SKM-1 treated with dmso at 0.1 percent for 144 hours (cell line): ENCODE data around the gene ADCY9.

Experiments
- DNase-seq: peaks from one replicate; lab custom pipeline; 2025; ENCODE audit not compliant: unreplicated experiment; lab: John Stamatoyannopoulos, UW

Gene ADCY9

DNA sequence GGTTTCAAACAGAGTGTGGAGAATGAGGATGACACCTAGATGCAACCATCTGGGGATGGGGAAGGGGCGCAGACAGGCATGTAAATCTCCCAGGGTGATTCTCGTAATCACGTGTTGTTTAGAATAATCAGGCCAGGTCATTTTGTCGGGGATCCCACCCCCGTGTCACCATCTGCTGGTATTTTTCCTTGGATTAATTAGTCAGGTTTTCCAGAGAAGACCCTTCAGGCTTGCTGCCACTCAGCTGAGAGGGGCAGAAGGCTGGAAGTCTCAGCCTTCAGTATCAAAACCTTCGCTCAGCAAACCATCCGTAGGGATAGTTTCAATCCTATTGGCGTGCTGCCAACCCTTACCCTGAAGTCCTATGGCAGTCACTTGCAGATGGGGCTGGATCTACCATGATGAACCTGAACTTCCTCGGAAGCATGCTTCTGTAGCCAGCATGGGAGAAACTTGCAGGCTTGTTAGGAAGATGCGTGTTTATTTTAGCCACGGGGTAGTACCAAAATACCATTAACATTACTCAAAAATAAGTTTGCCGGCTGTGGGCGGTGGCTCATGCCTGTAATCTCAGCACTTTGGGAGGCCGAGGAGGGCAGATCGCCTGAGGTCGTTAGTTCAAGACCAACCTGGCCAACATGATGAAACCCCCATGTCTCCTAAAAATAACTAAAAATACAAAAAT, 7.5 kb upstream of the ADCY9 start:
- DNase-seq, result no peak

DNA sequence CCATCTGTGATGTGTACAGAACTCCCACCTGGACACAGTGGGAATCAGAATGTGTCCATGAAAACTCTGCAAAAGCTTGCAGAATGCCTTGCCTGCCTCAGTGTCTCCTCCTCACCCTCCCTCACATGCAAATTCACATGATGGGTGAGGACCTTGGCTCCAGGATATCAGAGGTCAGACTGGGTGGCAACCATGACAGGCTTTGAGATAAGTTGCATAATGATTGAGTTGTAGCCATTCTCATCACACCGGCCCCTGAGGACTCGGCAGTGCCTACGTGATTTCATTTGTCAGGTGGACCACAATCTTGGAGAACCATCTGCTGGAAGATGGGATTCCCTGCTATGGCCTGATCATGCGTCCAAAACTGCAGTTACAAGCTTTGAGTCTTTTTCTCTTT, 3.9 kb upstream of the ADCY9 start:
- DNase-seq, result no peak

DNA sequence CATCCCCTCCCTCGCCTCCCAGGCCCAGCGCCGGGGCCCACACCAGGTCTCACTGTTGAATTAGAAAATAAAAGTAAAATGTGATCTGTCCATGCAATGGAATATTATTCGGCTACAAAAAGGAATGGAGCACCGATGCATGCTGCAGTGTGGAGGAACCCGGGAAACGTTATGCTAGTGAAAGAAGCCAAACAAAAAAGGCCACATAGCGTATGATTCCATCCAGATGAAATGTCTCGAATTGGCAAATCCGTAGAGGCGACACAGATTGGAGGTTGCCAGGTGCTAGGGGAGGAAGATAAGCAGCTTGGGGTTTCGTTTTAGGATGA, 972 bp upstream of the ADCY9 start:
- no peak for DNase-seq

DNA sequence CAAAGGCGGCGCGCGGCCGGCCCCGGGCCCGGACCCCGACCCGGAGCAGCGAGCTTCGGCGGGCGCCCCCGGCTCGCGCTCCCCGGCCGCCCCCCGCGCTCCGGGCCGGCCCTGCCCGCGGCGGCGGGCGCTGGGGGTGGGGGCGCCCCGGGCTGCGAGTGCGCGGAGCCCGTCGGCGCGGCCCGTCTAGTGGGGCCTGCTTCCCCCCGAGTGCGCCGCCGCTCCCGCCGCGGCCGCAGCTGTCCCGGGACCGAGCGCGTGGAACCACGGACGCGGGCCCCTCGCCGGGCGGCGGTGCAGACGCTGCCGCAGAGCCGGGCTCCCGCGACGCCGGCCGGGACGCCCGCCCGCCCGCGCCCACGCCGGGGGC, 308 bp downstream of the ADCY9 start:
- no peak for DNase-seq

DNA sequence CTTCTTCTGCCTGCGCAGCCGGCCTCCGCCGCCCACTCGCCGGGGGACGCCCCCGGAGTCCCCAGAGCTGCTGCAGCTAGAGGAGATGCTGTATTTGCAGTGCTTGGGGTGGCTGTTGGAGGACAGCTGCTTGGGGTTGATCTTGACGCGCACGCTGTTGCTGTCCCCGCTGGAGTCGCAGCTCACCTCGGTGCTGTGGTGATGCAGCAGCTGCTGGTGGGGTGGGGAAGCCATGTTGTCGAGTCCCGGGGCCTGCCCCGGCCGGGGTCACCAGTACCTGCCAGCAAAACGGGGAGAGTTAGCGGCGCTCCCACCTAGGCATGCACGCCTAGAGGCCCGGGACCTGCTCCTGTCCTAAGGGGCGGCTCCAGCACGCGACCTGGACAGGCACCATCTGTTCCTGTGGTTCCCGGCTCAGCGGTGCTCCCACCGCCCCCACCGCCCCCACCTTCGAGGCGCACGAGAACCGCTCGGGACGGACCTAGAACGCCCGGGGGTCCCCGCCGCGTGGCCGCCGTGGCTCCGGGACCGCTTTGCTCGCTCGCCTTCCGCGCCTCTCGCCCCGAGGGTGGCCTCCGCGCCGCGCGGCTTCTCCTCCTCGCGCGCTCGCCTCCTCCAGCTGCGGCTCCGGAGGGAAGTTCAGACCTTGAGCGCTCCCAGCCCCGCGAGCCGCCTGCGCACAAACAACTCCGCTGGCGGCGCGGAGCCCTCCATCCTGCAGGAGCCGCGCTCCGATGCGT, 863 bp downstream of the ADCY9 start:
- no peak for DNase-seq

DNA sequence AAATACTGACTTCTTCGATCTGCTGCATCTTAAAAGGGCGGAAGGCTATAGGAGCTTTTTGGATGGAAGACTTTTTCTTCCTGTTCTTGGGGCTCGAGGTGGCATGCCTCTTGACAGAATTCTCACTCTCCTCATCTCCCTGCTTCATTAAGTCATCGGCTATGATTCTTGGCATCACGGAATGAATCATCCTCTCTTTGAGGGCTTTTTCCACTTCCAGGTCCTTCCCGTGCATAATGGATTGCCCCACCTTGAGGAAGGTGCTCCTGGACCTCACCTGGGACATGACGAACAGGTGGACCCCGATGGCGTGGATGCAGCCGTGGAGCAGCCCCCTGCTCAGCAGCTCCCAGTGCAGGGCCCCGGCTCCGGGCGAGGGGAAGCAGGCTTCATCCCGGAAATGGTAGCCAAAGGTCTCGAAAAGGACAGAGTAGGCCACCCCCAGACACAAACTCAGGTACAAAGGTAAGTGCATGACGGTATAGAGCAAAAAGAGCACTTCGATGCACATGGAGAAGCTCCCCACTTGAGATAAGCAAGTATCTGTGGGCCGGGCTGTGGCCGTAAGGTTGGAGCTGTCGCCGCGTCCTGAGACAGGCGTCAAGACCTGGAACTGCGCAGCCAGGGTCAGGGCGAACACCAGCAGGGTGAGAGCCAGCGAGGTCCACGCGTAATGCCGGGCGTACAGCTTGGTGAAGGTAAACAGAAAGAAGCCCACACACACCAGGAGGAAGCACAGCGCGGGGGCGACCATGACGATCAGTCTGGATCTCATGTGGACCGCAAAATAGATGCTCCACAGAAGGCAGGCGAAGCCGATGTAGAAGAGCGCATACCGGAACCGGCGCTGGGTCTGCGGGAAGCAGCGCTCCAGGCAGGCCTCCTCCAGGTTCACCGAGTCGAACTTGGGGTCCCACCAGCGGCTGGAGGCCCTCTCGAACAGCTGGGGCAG, 1.7 kb downstream of the ADCY9 start:
- no peak for DNase-seq

DNA sequence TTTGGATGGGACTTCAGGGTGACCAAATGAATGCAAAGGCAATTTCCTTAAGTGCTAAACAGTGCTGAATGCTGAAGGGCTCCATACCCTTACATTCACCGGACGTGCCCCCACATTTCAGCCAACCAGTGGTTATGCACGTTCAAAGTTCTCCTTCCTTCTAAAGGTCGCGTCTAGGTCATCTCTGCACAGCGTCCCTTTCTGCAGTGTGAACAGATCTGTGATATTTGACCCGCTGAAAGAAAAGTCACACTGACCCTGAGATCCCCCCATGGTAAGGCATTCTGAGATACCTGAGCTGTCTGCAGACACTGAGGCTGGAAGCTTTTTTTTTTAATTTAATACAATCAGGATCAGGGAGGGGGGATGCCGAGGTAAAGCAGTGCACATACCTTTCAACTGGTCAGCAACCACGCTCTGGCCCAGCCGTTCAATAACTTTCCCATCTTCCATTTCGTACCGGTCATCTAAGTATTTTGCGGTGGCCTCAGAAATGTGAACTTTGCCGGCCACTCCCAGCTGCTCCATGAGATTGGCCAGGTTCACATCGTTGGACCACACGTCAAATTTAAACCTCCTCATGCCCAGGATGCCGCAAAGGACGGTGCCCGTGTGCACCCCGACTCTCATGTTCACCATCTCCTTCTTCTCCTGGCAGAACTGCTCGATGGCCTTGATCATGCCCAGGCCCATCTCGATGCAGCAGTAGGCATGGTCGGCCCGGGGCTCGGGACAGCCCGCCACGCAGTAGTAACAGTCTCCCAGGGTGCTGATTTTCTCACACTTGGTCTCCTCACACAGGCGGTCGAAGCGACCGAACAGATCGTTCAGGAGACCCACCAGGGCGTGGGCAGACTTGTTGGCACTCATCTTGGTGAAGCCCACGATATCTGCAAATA, 2.6 kb downstream of the ADCY9 start:
- DNase-seq, result no peak

DNA sequence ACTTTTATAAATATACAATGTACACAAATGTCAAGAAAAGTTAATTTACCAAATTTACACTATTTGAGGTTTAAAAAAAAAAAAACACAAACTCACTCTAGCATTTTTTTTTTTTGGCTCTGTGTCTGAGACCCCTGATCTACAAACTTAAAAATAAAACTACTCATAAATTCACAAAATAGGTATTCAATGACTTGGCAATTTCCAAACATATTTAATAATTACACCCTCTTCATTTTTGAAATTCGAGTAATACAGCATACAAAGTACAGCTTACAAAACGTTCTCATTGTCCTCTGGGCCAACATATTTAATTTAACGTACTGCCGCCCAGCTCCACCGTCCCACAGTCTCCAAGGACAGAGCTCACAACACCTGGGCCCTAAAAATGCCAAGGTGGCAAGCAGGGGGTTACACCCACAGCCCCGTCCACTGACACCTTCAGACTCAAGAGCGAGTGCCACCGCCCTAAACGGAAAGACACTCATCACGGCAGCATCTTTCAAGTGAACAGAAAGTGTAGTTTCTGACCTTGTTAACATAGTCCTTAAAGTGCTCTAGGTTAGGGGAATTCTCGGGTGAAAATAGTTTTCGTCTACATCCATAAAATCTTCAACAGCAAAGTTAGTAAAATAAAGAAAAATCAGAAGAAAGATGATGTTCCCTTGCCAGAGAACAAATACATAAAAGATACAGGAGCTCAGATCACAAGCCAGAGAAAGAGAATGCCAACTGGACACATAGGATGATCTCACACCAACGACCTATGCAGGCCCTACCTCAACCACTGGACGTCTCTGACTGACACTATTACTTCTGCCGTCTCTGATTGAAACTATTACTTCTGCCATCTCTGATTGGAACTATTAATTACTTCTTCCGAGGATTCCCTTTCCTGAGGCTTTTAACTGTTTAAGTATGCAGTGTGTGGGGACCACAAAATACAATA, 4.2 kb downstream of the ADCY9 start:
- no peak for DNase-seq

DNA sequence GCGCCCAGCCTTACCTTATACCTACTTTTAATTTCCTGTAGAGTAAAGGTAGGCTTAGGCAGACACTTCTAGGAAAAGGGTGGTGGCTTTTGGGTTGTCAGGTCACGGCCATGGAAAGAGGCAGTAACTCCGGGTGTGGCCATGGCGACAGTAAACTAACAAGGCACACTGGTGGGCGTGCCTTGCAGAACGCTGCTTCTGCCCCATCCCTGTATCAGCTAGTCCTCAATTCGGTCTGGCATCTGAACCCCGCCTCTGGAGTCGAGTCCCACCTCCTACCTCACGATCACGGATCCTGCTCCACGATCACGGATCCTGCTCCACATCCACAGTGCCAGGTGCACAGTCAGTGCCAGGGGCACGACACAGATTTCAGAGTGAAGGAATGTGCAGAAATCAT, 5.6 kb downstream of the ADCY9 start:
- DNase-seq, result no peak

DNA sequence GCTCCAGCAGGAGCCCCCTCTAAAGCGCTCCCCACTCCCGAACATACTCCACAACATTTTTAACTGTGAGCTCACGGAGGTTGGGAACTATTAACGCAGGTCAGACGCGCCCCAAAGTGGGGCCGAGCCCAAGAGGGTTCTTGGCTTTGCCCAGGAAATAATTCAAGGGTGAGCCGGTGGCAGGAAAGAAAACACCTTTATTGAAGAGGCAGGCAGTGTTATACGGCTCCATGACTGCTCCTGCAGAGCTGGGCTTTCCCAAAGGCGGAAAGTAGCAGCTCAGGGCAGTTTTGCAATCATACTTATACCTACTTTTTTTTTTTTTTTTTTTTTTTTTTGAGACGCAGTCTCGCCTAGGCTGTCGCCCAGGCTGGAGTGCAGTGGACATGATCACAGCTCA, 6.2 kb downstream of the ADCY9 start:
- DNase-seq, result no peak

DNA sequence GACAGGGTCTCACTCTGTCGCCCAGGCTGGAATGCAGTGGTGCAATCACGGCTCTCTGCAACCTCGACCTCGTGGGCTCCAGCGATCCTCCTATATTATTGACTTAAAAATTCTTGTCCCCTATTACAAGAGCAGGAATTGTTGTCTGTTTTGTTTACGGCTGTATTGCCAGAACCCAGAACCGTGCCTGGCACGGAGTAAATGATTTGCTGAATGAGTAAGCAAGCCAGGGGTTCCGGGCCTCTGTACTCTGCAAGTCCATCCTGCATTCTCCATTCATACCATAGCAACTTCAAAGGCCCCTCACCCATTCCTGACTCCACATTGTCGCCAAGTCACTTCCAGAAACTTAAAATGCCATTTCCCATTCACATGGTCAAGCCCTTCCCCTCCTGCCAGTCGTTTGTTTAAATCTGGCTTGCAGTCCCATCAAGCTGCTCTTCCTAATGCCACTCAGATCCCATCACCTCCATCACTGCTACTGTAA, 6.9 kb downstream of the ADCY9 start:
- DNase-seq, result no peak

DNA sequence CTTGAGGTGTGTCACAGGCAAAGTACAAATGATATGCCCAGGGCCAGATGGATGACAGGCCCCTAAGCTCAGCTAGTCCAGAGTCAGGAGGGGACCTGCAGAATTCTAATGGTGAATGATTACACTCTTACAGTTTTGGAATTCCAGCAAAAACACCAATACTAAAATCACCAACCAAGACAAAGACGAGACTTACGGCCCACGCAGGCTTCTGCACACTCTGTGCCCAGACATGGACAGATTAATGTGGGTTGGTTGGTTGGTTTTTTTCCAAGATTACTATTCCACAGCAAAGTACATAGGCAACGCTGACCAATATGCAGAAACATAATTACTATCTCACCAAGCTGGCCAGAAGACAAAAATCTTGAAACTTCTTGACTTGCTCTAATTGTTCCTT, 9.7 kb downstream of the ADCY9 start:
- DNase-seq, result no peak

DNA sequence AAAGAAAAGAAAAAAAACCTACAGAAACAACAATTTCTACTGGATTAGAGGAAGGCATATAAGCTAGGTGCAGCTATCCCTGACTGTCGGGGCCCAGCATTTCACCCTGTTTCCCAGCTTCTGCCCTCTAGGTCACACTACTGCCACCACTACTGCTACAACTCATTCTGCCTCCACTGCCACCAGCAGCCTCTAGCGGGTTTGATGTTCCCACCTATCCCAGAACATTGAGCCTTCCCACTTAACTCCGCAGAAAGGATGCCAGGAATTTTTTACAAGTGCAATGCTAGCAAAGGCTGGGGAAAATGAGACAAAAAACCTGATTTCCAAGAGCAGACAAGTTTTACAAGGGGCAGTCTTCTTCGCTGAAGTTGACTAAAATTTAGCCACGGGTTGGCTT, 10.4 kb downstream of the ADCY9 start:
- no peak for DNase-seq

DNA sequence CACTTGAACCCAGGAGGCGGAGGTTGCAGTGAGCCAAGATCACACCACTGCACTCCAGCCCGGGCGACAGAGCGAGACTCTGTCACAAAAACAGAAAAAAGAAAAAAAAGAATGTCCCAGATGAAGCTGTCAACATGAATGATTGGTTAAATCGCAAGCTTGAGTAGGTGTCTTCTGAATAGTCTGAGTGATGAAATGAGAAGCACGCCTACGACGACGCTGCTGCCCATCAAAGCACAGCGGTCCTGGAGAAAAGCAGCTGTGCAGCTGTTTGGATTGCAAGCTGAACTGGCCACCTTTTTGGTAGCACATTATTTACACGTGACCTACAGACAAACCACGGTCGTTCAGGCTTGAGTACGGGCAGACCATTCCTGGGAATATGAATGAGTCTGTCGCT, 12.5 kb downstream of the ADCY9 start:
- DNase-seq, result no peak

DNA sequence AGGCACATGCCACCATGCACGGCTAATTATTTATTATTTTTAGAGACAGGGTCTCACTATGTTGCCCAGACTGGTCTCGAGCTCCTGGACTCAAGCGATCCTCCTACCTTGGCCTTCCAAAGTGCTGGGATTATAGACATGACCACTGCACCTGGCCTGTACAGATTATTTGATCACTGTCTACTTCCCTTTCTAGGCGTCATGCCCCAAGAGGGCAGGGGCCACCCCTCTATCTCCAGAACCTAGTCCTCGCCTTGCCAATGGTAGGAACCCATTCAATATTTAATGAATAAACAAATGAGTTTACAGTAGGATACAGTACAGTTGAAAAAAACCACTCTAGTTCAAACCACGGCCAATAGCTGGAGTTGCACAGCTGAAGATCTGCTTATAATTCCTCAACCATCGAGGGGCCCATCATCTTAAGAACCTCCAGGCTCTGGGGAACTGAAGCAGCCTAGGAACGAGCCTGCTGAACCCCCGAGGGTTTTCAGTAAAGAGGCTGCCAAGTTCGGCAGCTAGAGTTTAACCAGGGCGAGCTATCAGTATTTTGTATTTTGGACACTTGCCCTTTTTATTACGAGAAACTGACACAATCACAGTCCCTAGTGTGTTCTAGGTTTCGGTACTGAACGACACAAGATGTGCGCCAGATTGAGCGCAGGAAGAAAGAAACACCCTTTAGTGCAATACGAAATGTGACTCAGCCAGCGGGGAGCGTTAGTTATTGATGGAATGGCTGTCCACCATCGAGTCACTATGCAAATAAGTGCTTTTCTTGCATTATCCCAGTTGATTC, 14.6 kb downstream of the ADCY9 start:
- DNase-seq, result no peak

DNA sequence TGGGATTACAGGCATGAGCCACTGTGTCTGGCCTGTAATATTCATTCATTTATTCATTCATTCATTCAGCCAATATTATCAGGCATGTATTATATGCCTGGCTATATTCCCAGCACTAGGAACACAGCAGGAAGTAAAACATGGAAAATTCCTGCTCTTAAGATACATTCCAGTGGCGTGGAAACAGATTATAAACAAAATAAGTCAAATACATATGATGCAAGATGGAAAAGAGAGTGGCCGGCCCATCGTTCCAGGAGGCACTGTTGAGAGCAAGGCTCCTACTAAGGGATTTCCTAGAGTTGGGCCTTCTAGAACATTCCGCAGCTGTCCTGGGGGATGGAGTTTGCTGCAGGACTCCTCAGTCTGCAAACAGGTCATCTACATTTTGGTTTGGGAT, 17.7 kb downstream of the ADCY9 start:
- DNase-seq, result no peak

DNA sequence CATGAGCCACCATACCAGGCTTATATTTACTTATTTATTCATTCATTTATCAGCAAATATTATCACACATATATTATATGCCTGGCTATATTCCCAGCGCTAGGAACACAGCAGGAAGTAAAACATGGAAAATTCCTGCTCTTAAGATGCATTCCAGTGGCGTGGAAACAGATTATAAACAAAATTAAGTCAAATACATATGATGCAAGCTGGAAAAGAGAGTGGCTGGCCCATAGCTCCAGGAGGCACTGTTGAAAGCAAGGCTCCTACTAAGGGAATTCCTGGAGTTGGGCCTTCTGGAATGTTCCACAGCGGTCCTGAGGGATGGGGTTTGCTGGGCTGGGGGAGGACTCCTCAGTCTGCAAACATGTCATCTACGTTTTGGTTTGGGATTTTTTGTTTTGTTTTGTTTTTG, 18.4 kb downstream of the ADCY9 start:
- no peak for DNase-seq

DNA sequence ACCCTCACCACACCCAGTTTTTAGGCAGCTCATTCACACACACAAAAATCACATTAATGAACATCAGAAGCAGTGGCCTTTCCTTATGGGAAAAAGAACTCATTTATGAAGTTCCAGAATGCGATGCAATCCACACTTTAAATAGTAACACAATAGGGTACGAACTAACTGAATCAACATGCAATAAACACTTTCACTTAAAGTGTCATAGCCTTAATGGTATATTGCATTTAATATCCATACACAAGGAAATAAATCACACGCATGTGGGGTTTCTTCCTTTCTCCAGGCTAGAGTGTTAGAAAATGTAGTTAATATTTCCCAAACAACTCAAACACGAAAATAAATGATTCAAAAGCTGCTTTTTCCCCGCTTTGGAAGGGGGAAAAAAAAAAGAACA, 19.7 kb downstream of the ADCY9 start:
- DNase-seq, result no peak
